Right atrium auricular region (tissue), 2 donors: ENCODE results near the gene RBM38. TPM values are rescaled to one million over a fixed set of nuclear protein-coding genes. Genes with fewer than 3 reads are reported as not detected.
A peak's percentile ranks its signal among the peaks of the same experiment; 100 is the strongest.
"Not testable (repeated sequence)": the region's sequence is repeated elsewhere in the genome, so short reads cannot be mapped to it uniquely, and the experiment has no call there.

ENCODE experiments used
- DNase-seq: peaks from one replicate; pipeline ENCODE4 v3.0.0-alpha.2; 2019; ENCODE audit warnings: low spot score
- H3K27ac ChIP-seq, 2 donors: fragments of 200-600 bp; sonication (generic); 1 replicate in 1 of 2; 2 replicates in 1 of 2; pipeline ENCODE4 v1.5.1; 2016 to 2019
- H3K27me3 ChIP-seq, 2 donors: fragments of 200-600 bp; sonication (generic); one replicate each; pipeline versions ENCODE4 v1.5.1 to v1.6.0; 2017 to 2019
- H3K36me3 ChIP-seq: fragments of 200-600 bp; sonication (generic); one replicate; pipeline ENCODE4 v1.5.1; 2016
- H3K4me1 ChIP-seq, 2 donors: fragments of 200-600 bp; sonication (generic); one replicate each; pipeline versions ENCODE4 v1.5.1 to v1.6.0; 2017 to 2019
- H3K4me3 ChIP-seq, 2 donors: fragments of 200-600 bp; sonication (generic); 1 replicate in 1 of 2; 2 replicates in 1 of 2; pipeline ENCODE4 v1.5.1; 2017 to 2019; ENCODE audit warnings: mild to moderate bottlenecking in 1 of 2, moderate library complexity in 1 of 2
- H3K9me3 ChIP-seq, 2 donors: fragments of 200-600 bp; sonication (generic); one replicate each; pipeline ENCODE4 v1.5.1; 2019
- CTCF ChIP-seq, 2 donors: fragments of 200-600 bp; sonication (generic); IDR thresholded peaks; one replicate each; pipeline ENCODE4 v1.5.1; 2019; ENCODE audit warnings: antibody characterized with exemption in 2 of 2
- total RNA-seq, 2 donors: library from RNA; depleted of rRNA; stranded (reverse); fragments of >200 nt; gene quantifications; one replicate each; pipeline ENCODE4 v1.1.0, GENCODE V29; 2016

The RBM38 gene
- total RNA-seq: 100 to 1,000 TPM; 127 to 151 TPM

GRCh38 chr20:57390604-57391438 lies at the start of gene RBM38:
Gene RBM38, plus strand, starts transcription at chr20:57391396. Its CDS starts 186 bp downstream, at chr20:57391582.
- no peak for TF ChIP-seq CTCF (IDR thresholded peaks at IDR 0.05)
- H3K36me3 ChIP-seq: peaks cover 23% of the 10 kb centered on the region
- no peaks in the 10 kb centered on the region for H3K9me3 ChIP-seq
- peaks cover 3 to 62% of the 10 kb centered on the region in 2 donors for H3K4me1 ChIP-seq
- peak within 1 kb of the TSS; percentile 92 to 96 for H3K27ac ChIP-seq
- H3K27me3 ChIP-seq: no peaks in the 10 kb centered on the region
- DNase-seq: no peak
- peak within 1 kb of the TSS; percentile 71 to 79 for H3K4me3 ChIP-seq

- H3K27ac ChIP-seq: no peak overlapping the region
- no peak for DNase-seq
- no peaks in the 10 kb centered on the region for H3K4me1 ChIP-seq
- H3K4me3 ChIP-seq: no peak overlapping the region
- H3K9me3 ChIP-seq: no peaks in the 10 kb centered on the region
- no peak for TF ChIP-seq CTCF (IDR thresholded peaks at IDR 0.05)
- H3K27me3 ChIP-seq: no peaks in the 10 kb centered on the region
- H3K36me3 ChIP-seq: no peaks in the 10 kb centered on the region
These were observed 49.5 kb upstream of the RBM38 start for GRCh38 chr20:57341663-57342062.

- H3K4me3 ChIP-seq: no peak overlapping the region
These were observed 48.4 kb upstream of the RBM38 start for GRCh38 chr20:57342829-57343228.

GRCh38 chr20:57346477-57346876 lies 44.7 kb upstream of the RBM38 start:
- H3K27me3 ChIP-seq: no peaks in the 10 kb centered on the region
- H3K4me3 ChIP-seq: no peak overlapping the region
- peak; percentile 80 for DNase-seq
- no peaks in the 10 kb centered on the region for H3K9me3 ChIP-seq
- H3K27ac ChIP-seq: no peak overlapping the region
- H3K36me3 ChIP-seq: no peaks in the 10 kb centered on the region
- TF ChIP-seq CTCF (IDR thresholded peaks at IDR 0.05): peak; percentile 62 to 84
- no peaks in the 10 kb centered on the region for H3K4me1 ChIP-seq

More at GRCh38 chr20:57342829-57343228, 48.4 kb upstream of the RBM38 start:
- Histone ChIP-seq H3K27ac (no peak overlapping the region), H3K4me1 (no peaks in the 10 kb centered on the region), H3K27me3 (no peaks in the 10 kb centered on the region), H3K9me3 (no peaks in the 10 kb centered on the region), H3K36me3 (no peaks in the 10 kb centered on the region)
- TF ChIP-seq CTCF (IDR thresholded peaks at IDR 0.05): no peak
- DNase-seq: no peak

GRCh38 chr20:57347393-57347792 lies 43.8 kb upstream of the RBM38 start:
- Histone ChIP-seq H3K27ac (no peak overlapping the region), H3K27me3 (no peaks in the 10 kb centered on the region), H3K4me1 (peaks cover 0 to 9% of the 10 kb centered on the region in 2 donors), H3K36me3 (no peaks in the 10 kb centered on the region), H3K9me3 (no peaks in the 10 kb centered on the region), H3K4me3 (no peak overlapping the region)
- no peak for TF ChIP-seq CTCF (IDR thresholded peaks at IDR 0.05)
- no peak for DNase-seq

- H3K27ac ChIP-seq, H3K9me3 ChIP-seq, H3K27me3 ChIP-seq, H3K4me3 ChIP-seq, DNase-seq, H3K36me3 ChIP-seq: not testable (repeated sequence)
- peaks cover 0 to 13% of the 10 kb centered on the region in 2 donors for H3K4me1 ChIP-seq
These were observed 42.8 kb upstream of the RBM38 start for GRCh38 chr20:57348200-57348921.

GRCh38 chr20:57348922-57349574 lies 42.1 kb upstream of the RBM38 start:
- peaks cover 0 to 13% of the 10 kb centered on the region in 2 donors for H3K4me1 ChIP-seq
- not testable (repeated sequence) for H3K27me3 ChIP-seq, H3K9me3 ChIP-seq, H3K27ac ChIP-seq, DNase-seq, H3K4me3 ChIP-seq, H3K36me3 ChIP-seq
